Glutamatergic neuron (in vitro differentiated cells): ENCODE results near the gene L3MBTL4. TPM values are rescaled to one million over a fixed set of nuclear protein-coding genes. Genes with fewer than 3 reads are reported as not detected.

Experiments used
- DNase-seq: peaks from one replicate; pipeline ENCODE4 v3.0.0; 2022
- H3K27ac Mint-ChIP-seq: one replicate; pipeline ENCODE4 v1.8.0; 2020; ENCODE audit warnings: mild to moderate bottlenecking, mixed read lengths, inconsistent platforms; ENCODE audit not compliant: unreplicated experiment
- H3K27me3 Mint-ChIP-seq: one replicate; pipeline ENCODE4 v1.8.0; 2020; ENCODE audit warnings: mild to moderate bottlenecking, moderate library complexity, mixed read lengths, inconsistent platforms; ENCODE audit not compliant: unreplicated experiment
- H3K36me3 Mint-ChIP-seq: one replicate; pipeline ENCODE4 v1.8.0; 2020; ENCODE audit warnings: mild to moderate bottlenecking, mixed read lengths, inconsistent platforms; ENCODE audit not compliant: unreplicated experiment
- H3K4me1 Mint-ChIP-seq: one replicate; pipeline ENCODE4 v1.8.0; 2020; ENCODE audit warnings: mild to moderate bottlenecking, low read depth, mixed read lengths, inconsistent platforms; ENCODE audit not compliant: unreplicated experiment
- H3K4me3 Mint-ChIP-seq: one replicate; pipeline ENCODE4 v1.8.0; 2020; ENCODE audit warnings: mild to moderate bottlenecking, mixed read lengths, inconsistent platforms; ENCODE audit not compliant: unreplicated experiment
- H3K9me3 Mint-ChIP-seq: one replicate; pipeline ENCODE4 v1.8.0; 2020; ENCODE audit warnings: mild to moderate bottlenecking, moderate library complexity, mixed read lengths, inconsistent platforms; ENCODE audit not compliant: unreplicated experiment
- CTCF ChIP-seq: fragments of 200-600 bp; sonication (generic); IDR thresholded peaks from one replicate; pipeline ENCODE4 v1.5.0; 2021; ENCODE audit not compliant: partially characterized antibody, unreplicated experiment
- total RNA-seq: library from RNA; stranded (reverse); fragmentation: NEBNext Ultra II Directional; extraction: Animal tissue kit (Norgen Biotek cat#: 25700); gene quantifications from one replicate; pipeline ENCODE4 v1.2.1, GENCODE V29; 2021; ENCODE audit not compliant: unreplicated experiment

The L3MBTL4 gene
- total RNA-seq, 1 donor from 2014 or later, result 0.32 TPM

- Mint-ChIP-seq H3K9me3 (peaks cover 2% of the 10 kb centered on the region), H3K36me3 (no peaks in the 10 kb centered on the region), H3K4me1 (peaks cover 19% of the 10 kb centered on the region), H3K4me3 (no peak overlapping the region), H3K27ac (no peak overlapping the region), H3K27me3 (peaks cover 2% of the 10 kb centered on the region)
- no peak for DNase-seq
- no peak for TF ChIP-seq CTCF
These were observed 439.4 kb downstream of the L3MBTL4 start for GRCh38 chr18:5975111-5976002.

GRCh38 chr18:5974696-5975095 lies 440.0 kb downstream of the L3MBTL4 start:
- Mint-ChIP-seq H3K36me3 (no peaks in the 10 kb centered on the region), H3K27ac (no peak overlapping the region), H3K9me3 (peaks cover 2% of the 10 kb centered on the region), H3K4me1 (peaks cover 19% of the 10 kb centered on the region), H3K27me3 (peaks cover 3% of the 10 kb centered on the region), H3K4me3 (no peak overlapping the region)
- TF ChIP-seq CTCF, result no peak
- no peak for DNase-seq

GRCh38 chr18:5973099-5973498 lies 441.6 kb downstream of the L3MBTL4 start:
- Mint-ChIP-seq H3K4me1 (peaks cover 19% of the 10 kb centered on the region), H3K27me3 (peaks cover 3% of the 10 kb centered on the region), H3K4me3 (no peak overlapping the region), H3K36me3 (no peaks in the 10 kb centered on the region), H3K27ac (no peak overlapping the region), H3K9me3 (no peaks in the 10 kb centered on the region)
- TF ChIP-seq CTCF, result no peak
- no peak for DNase-seq

GRCh38 chr18:5972298-5972697 lies 442.4 kb downstream of the L3MBTL4 start:
- peaks cover 3% of the 10 kb centered on the region for H3K27me3 Mint-ChIP-seq
- TF ChIP-seq CTCF, result no peak
- DNase-seq, result no peak
- H3K4me3 Mint-ChIP-seq, result no peak overlapping the region
- H3K27ac Mint-ChIP-seq, result no peak overlapping the region
- no peaks in the 10 kb centered on the region for H3K36me3 Mint-ChIP-seq
- peaks cover 19% of the 10 kb centered on the region for H3K4me1 Mint-ChIP-seq
- H3K9me3 Mint-ChIP-seq, result no peaks in the 10 kb centered on the region

GRCh38 chr18:5969989-5970403 lies 444.7 kb downstream of the L3MBTL4 start:
- no peak for TF ChIP-seq CTCF

More at GRCh38 chr18:5969989-5970403, 444.7 kb downstream of the L3MBTL4 start:
- H3K27me3 Mint-ChIP-seq, result peaks cover 1% of the 10 kb centered on the region
- no peak for DNase-seq
- no peak overlapping the region for H3K4me3 Mint-ChIP-seq
- H3K9me3 Mint-ChIP-seq, result no peaks in the 10 kb centered on the region
- H3K36me3 Mint-ChIP-seq, result no peaks in the 10 kb centered on the region
- peaks cover 19% of the 10 kb centered on the region for H3K4me1 Mint-ChIP-seq
- H3K27ac Mint-ChIP-seq, result no peak overlapping the region
